Prostate gland (tissue), 2 donors: ENCODE data around the gene FADS1.

Source experiments
- CTCF ChIP-seq, 4 experiments: fragments of 200-600 bp in 2 of 4; fragments of 450-650 bp in 2 of 4; sonication (generic) in 2 of 4; IDR thresholded peaks; 1 replicate in 3 of 4; 2 replicates in 1 of 4; pipeline ENCODE4 v1.5.1; 2016 to 2019; ENCODE audit warnings: antibody characterized with exemption in 4 of 4, mild to moderate bottlenecking in 2 of 4, moderate library complexity in 2 of 4
- POLR2A ChIP-seq: fragments of 450-650 bp; IDR thresholded peaks from one replicate; pipeline ENCODE4 v1.6.1; 2016; ENCODE audit warnings: antibody characterized with exemption, mild to moderate bottlenecking

GRCh38 chr11:61853698-61854169 lies 36.9 kb upstream of the FADS1 start:
- TF ChIP-seq CTCF (IDR thresholded peaks at IDR 0.05) (no peak), POLR2A (no peak)
